Suprapubic skin (tissue), 4 donors: ENCODE data around the gene SPTSSB.

ENCODE experiments used
- POLR2A ChIP-seq, 2 donors: fragments of 450-650 bp; IDR thresholded peaks; one replicate each; pipeline ENCODE4 v1.6.1; 2017; ENCODE audit warnings: antibody characterized with exemption in 2 of 2, mild to moderate bottlenecking in 2 of 2, moderate library complexity in 2 of 2
- POLR2AphosphoS5 ChIP-seq, 3 donors: sonication (generic); formaldehyde crosslinking; IDR thresholded peaks; one replicate each; pipeline ENCODE4 v1.6.1; 2017; ENCODE audit warnings: antibody characterized with exemption in 3 of 3
- TF ChIP-seq, protein P1 (sequence below), 2 donors: fragments of 200-600 bp in 1 of 2; fragments of 450-650 bp in 1 of 2; sonication (generic) in 1 of 2; IDR thresholded peaks; one replicate each; pipeline ENCODE4 v1.5.1; 2016 to 2019; ENCODE audit warnings: antibody characterized with exemption in 2 of 2, mild to moderate bottlenecking in 1 of 2, moderate library complexity in 1 of 2

- TF ChIP-seq, protein P1, sequence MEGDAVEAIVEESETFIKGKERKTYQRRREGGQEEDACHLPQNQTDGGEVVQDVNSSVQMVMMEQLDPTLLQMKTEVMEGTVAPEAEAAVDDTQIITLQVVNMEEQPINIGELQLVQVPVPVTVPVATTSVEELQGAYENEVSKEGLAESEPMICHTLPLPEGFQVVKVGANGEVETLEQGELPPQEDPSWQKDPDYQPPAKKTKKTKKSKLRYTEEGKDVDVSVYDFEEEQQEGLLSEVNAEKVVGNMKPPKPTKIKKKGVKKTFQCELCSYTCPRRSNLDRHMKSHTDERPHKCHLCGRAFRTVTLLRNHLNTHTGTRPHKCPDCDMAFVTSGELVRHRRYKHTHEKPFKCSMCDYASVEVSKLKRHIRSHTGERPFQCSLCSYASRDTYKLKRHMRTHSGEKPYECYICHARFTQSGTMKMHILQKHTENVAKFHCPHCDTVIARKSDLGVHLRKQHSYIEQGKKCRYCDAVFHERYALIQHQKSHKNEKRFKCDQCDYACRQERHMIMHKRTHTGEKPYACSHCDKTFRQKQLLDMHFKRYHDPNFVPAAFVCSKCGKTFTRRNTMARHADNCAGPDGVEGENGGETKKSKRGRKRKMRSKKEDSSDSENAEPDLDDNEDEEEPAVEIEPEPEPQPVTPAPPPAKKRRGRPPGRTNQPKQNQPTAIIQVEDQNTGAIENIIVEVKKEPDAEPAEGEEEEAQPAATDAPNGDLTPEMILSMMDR (IDR thresholded peaks at IDR 0.05) = no peak
- TF ChIP-seq POLR2AphosphoS5 (IDR thresholded peaks at IDR 0.05) = no peak
- no peak for TF ChIP-seq POLR2A (IDR thresholded peaks at IDR 0.05)
Observed at GRCh38 chr3:161386991-161387770, 15.9 kb upstream of the SPTSSB start.
